Measurements from ENCODE around the gene BRSK1.

Gene BRSK1

GRCh38 chr19:55273978-55274707 is 9.7 kb upstream of the BRSK1 start:
- no peak for DNase-seq (ENCODE audit: low read depth, low spot score)

- DNase-seq (ENCODE audit: low read depth, low spot score) = no peak
Observed at GRCh38 chr19:55275851-55276719, 7.7 kb upstream of the BRSK1 start.

GRCh38 chr19:55276720-55277430 is 6.9 kb upstream of the BRSK1 start:
- DNase-seq (ENCODE audit: low read depth, low spot score) = no peak

GRCh38 chr19:55277494-55277893 is 6.3 kb upstream of the BRSK1 start:
- no peak for DNase-seq (ENCODE audit: low read depth, low spot score)

- no peak for DNase-seq (ENCODE audit: low read depth, low spot score)
Observed at GRCh38 chr19:55278391-55279135, 5.2 kb upstream of the BRSK1 start.

GRCh38 chr19:55279340-55279739 is 4.5 kb upstream of the BRSK1 start:
- DNase-seq (ENCODE audit: low read depth, low spot score) = no peak

GRCh38 chr19:55279770-55280643 is 3.8 kb upstream of the BRSK1 start, which contains the start of gene HSPBP1:
Gene HSPBP1, minus strand, starts transcription at chr19:55280110. Its CDS starts 502 bp downstream, at chr19:55279608.
- DNase-seq (ENCODE audit: low read depth, low spot score) = peak; percentile 99

GRCh38 chr19:55284405-55285058 is 735 bp downstream of the BRSK1 start:
- no peak for DNase-seq (ENCODE audit: low read depth, low spot score)

- DNase-seq (ENCODE audit: low read depth, low spot score) = no peak
Observed at GRCh38 chr19:55285229-55285890, 1.6 kb downstream of the BRSK1 start.

- no peak for DNase-seq (ENCODE audit: low read depth, low spot score)
Observed at GRCh38 chr19:55287361-55288079, 3.7 kb downstream of the BRSK1 start.

GRCh38 chr19:55289117-55289796 is 5.5 kb downstream of the BRSK1 start:
- DNase-seq (ENCODE audit: low read depth, low spot score) = peak; percentile 19

- no peak for DNase-seq (ENCODE audit: low read depth, low spot score)
Observed at GRCh38 chr19:55297267-55297666, 13.5 kb downstream of the BRSK1 start.

GRCh38 chr19:55299991-55300390 is 16.2 kb downstream of the BRSK1 start:
- no peak for DNase-seq (ENCODE audit: low read depth, low spot score)

- DNase-seq (ENCODE audit: low read depth, low spot score) = no peak
Observed at GRCh38 chr19:55300886-55301458, 17.2 kb downstream of the BRSK1 start.

- peak; percentile 89 for DNase-seq (ENCODE audit: low read depth, low spot score)
Observed at GRCh38 chr19:55301459-55302317, 17.9 kb downstream of the BRSK1 start.

- no peak for DNase-seq (ENCODE audit: low read depth, low spot score)
Observed at GRCh38 chr19:55302318-55302703, 18.5 kb downstream of the BRSK1 start.

GRCh38 chr19:55303477-55303876 is 19.7 kb downstream of the BRSK1 start:
- no peak for DNase-seq (ENCODE audit: low read depth, low spot score)

Data from ELF-1 (cell line).